SU-DHL-6 (cell line): ENCODE results near the gene ANGPTL2.

Source experiments
- CTCF ChIP-seq: fragments of 200-600 bp; sonication (generic); IDR thresholded peaks from one replicate; pipeline ENCODE4 v1.5.1; 2017; ENCODE audit warnings: antibody characterized with exemption, mild to moderate bottlenecking, low read length, moderate library complexity; ENCODE audit not compliant: insufficient read depth, poor library complexity, severe bottlenecking
- EZH2phosphoT487 ChIP-seq: fragments of 200-600 bp; sonication (generic), shearing (Covaris generic); conservative IDR thresholded peaks from 2 replicates; pipeline ENCODE4 v1.6.1; 2018; ENCODE audit warnings: mild to moderate bottlenecking, antibody characterized with exemption, low read length, moderate library complexity, mixed read lengths

GRCh38 chr9:127119320-127119709 lies 3.1 kb downstream of the ANGPTL2 start:
- TF ChIP-seq CTCF = no peak
- no peak for TF ChIP-seq EZH2phosphoT487
